H9 (cell line): Measurements from ENCODE around the gene RCAN1. TPM values are rescaled to one million over a fixed set of nuclear protein-coding genes. Genes with fewer than 3 reads are reported as not detected.

Experiments
- DNase-seq: peaks from one replicate; pipeline ENCODE4 v3.0.0-alpha.2; 2017
- H2AFZ ChIP-seq: one replicate; pipeline ENCODE4 v1.6.1; 2013; ENCODE audit warnings: mild to moderate bottlenecking, low read length, control low read depth, moderate library complexity
- H2AK5ac ChIP-seq: 2 replicates; pipeline ENCODE4 v1.6.1; 2013; ENCODE audit warnings: low read length, control low read depth, mixed read lengths; ENCODE audit not compliant: insufficient read length
- H2BK120ac ChIP-seq: one replicate; pipeline ENCODE4 v1.6.1; 2013; ENCODE audit warnings: low read depth, mild to moderate bottlenecking, low read length, control low read depth, inconsistent platforms; ENCODE audit not compliant: poor library complexity, severe bottlenecking
- H2BK12ac ChIP-seq: 2 replicates; pipeline ENCODE4 v1.6.1; 2013; ENCODE audit warnings: low read length, control low read depth, mixed read lengths, low read depth; ENCODE audit not compliant: insufficient read length
- H2BK15ac ChIP-seq: 2 replicates; pipeline ENCODE4 v1.6.1; 2013; ENCODE audit warnings: low read depth, low read length, control low read depth
- H2BK20ac ChIP-seq: one replicate; pipeline ENCODE4 v1.6.1; 2013; ENCODE audit warnings: low read depth, mild to moderate bottlenecking, low read length, control low read depth, inconsistent platforms; ENCODE audit not compliant: poor library complexity, severe bottlenecking
- H2BK5ac ChIP-seq: 2 replicates; pipeline ENCODE4 v1.6.1; 2013; ENCODE audit warnings: low read length, control low read depth, mixed read lengths; ENCODE audit not compliant: insufficient read length
- H3K14ac ChIP-seq: 2 replicates; pipeline ENCODE4 v1.6.1; 2013; ENCODE audit warnings: low read length, control low read depth; ENCODE audit not compliant: insufficient read depth
- H3K18ac ChIP-seq: 2 replicates; pipeline ENCODE4 v1.6.1; 2013; ENCODE audit warnings: low read depth, mild to moderate bottlenecking, mixed read lengths, low read length, control low read depth; ENCODE audit not compliant: insufficient read length
- H3K23ac ChIP-seq: 2 replicates; pipeline ENCODE4 v1.6.1; 2013; ENCODE audit warnings: low read length, control low read depth, mixed read lengths, low read depth; ENCODE audit not compliant: insufficient read length
- H3K23me2 ChIP-seq: 2 replicates; pipeline ENCODE4 v1.6.1; 2013; ENCODE audit warnings: low read depth, mild to moderate bottlenecking, mixed read lengths, low read length, control low read depth; ENCODE audit not compliant: insufficient read length, poor library complexity, severe bottlenecking
- H3K27ac ChIP-seq: 2 replicates; pipeline ENCODE4 v1.5.1; 2013; ENCODE audit warnings: low read length, control low read depth, mixed read lengths, low read depth; ENCODE audit not compliant: insufficient read length
- H3K27me3 ChIP-seq: 2 replicates; pipeline ENCODE4 v1.6.1; 2013; ENCODE audit warnings: low read length, control low read depth, inconsistent platforms; ENCODE audit not compliant: insufficient read depth
- H3K4ac ChIP-seq: 2 replicates; pipeline ENCODE4 v1.6.1; 2013; ENCODE audit warnings: low read depth, mild to moderate bottlenecking, control low read depth, inconsistent platforms, low read length, moderate library complexity
- H3K4me1 ChIP-seq: 2 replicates; pipeline ENCODE4 v1.6.1; 2013; ENCODE audit warnings: low read length, control low read depth, inconsistent platforms; ENCODE audit not compliant: insufficient read depth
- H3K4me2 ChIP-seq: 2 replicates; pipeline ENCODE4 v1.6.1; 2013; ENCODE audit warnings: low read length, control low read depth, mixed read lengths; ENCODE audit not compliant: insufficient read length, insufficient read depth
- H3K56ac ChIP-seq: 2 replicates; pipeline ENCODE4 v1.6.1; 2013; ENCODE audit warnings: low read depth, mild to moderate bottlenecking, mixed read lengths, low read length, control low read depth; ENCODE audit not compliant: insufficient read length
- H3K79me1 ChIP-seq: 2 replicates; pipeline ENCODE4 v1.6.1; 2013; ENCODE audit warnings: low read depth, mild to moderate bottlenecking, moderate library complexity, low read length, control low read depth, inconsistent platforms; ENCODE audit not compliant: insufficient read depth, poor library complexity, severe bottlenecking
- H3K79me2 ChIP-seq: 2 replicates; pipeline ENCODE4 v1.6.1; 2013; ENCODE audit warnings: low read length, control low read depth, inconsistent platforms; ENCODE audit not compliant: insufficient read depth
- H3K9ac ChIP-seq: 2 replicates; pipeline ENCODE4 v1.6.1; 2013; ENCODE audit warnings: low read length, control low read depth, mixed read lengths; ENCODE audit not compliant: insufficient read length; ENCODE audit errors: extremely low read depth
- H3K9me3 ChIP-seq: one replicate; pipeline ENCODE4 v1.6.1; 2013; ENCODE audit warnings: low read depth, low read length, inconsistent platforms; ENCODE audit not compliant: control insufficient read depth
- H3T11ph ChIP-seq: one replicate; pipeline ENCODE4 v1.6.1; 2013; ENCODE audit warnings: mild to moderate bottlenecking, low read length, control low read depth, inconsistent platforms
- H4K20me1 ChIP-seq: one replicate; pipeline ENCODE4 v1.6.1; 2013; ENCODE audit not compliant: control insufficient read depth, insufficient read length, insufficient read depth
- H4K5ac ChIP-seq: 2 replicates; pipeline ENCODE4 v1.6.1; 2013; ENCODE audit warnings: low read depth, mild to moderate bottlenecking, mixed read lengths, low read length, control low read depth; ENCODE audit not compliant: insufficient read length
- H4K8ac ChIP-seq: replicated peaks from 2 replicates; pipeline ENCODE4 v1.6.1; 2013; ENCODE audit warnings: low read length, control low read depth, mixed read lengths, low read depth; ENCODE audit not compliant: insufficient read length
- H4K91ac ChIP-seq: 2 replicates; pipeline ENCODE4 v1.6.1; 2013; ENCODE audit warnings: low read depth, mild to moderate bottlenecking, moderate library complexity, mixed read lengths, low read length, control low read depth; ENCODE audit not compliant: insufficient read length
- H3K27ac Mint-ChIP-seq, 3 experiments: 2 replicates in 2 of 3; 3 replicates in 1 of 3; pipeline ENCODE4 v1.8.0; 2020 to 2021; ENCODE audit warnings: mixed read lengths in 3 of 3, mild to moderate bottlenecking in 1 of 3, moderate library complexity in 1 of 3
- H3K27me3 Mint-ChIP-seq: 2 replicates; pipeline ENCODE4 v1.8.0; 2021; ENCODE audit warnings: low read depth, mild to moderate bottlenecking, moderate library complexity, mixed read lengths
- H3K36me3 Mint-ChIP-seq, 3 experiments: 2 replicates in 2 of 3; 3 replicates in 1 of 3; pipeline ENCODE4 v1.8.0; 2020 to 2021; ENCODE audit warnings: low read depth in 3 of 3, mixed read lengths in 3 of 3; ENCODE audit not compliant: insufficient read depth in 1 of 3
- H3K4me1 Mint-ChIP-seq, 2 experiments: 2 replicates each; pipeline ENCODE4 v1.8.0; 2020; ENCODE audit warnings: mixed read lengths in 2 of 2
- H3K4me3 Mint-ChIP-seq, 2 experiments: 2 replicates in 1 of 2; 3 replicates in 1 of 2; pipeline ENCODE4 v1.8.0; 2020 to 2021; ENCODE audit warnings: mild to moderate bottlenecking in 2 of 2, mixed read lengths in 2 of 2, moderate library complexity in 1 of 2
- H3K9me3 Mint-ChIP-seq, 2 experiments: 2 replicates in 1 of 2; 3 replicates in 1 of 2; pipeline ENCODE4 v1.8.0; 2020; ENCODE audit warnings: mild to moderate bottlenecking in 2 of 2, mixed read lengths in 2 of 2, moderate library complexity in 1 of 2
- WGBS: extraction: QIAGEN DNeasy Blood & Tissue Kit; methylation state at CpG from one replicate; pipeline ENCODE4 v1.1.7; 2013; ENCODE audit warnings: missing lambda C conversion rate, low lambda C conversion rate, mixed read lengths; ENCODE audit not compliant: insufficient read length; ENCODE audit errors: extremely low coverage; 5-methylcytosine and 5-hydroxymethylcytosine counted together
- total RNA-seq: library from RNA; stranded (reverse); gene quantifications from 2 replicates; pipeline ENCODE4 v1.2.1, GENCODE V29; 2021
- TF ChIP-seq, protein P1 (sequence below): fragments of 200-600 bp; sonication (generic); conservative IDR thresholded peaks from 3 replicates; pipeline ENCODE4 v1.8.0; 2021; ENCODE audit warnings: antibody characterized with exemption, mild to moderate bottlenecking

Gene RCAN1
- total RNA-seq, 1 experiment from 2014 or later = 7.0 TPM

DNA sequence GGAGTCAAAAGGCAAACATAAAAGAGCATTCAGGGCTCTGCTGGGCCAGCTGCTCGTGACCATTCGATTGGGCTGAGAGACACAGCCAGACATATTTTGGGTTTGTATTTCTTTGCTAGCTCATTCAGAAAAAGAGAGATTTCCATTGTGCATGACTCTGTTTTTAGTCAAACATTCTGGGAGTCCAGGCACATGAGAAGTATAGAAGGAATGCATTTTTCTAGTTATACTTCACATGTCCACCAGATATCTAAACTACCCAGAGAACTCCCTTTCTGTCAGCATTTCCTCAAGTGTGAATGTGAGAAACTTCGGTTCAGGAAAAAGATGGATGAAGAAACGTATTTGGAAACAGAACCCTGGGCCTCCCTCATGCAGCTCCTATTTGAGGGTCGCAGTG is 96.6 kb downstream of the RCAN1 start:
- Histone ChIP-seq H4K20me1 (no peaks in the 10 kb centered on the region), H2BK15ac (no peak overlapping the region)

More for the DNA sequence above, 96.6 kb downstream of the RCAN1 start:
- Histone ChIP-seq H2BK12ac (no peak overlapping the region), H3T11ph (no peak overlapping the region), H2AFZ (no peak overlapping the region), H2BK5ac (no peak overlapping the region), H3K4me1 (peaks cover under 1% of the 10 kb centered on the region), H3K23me2 (no peaks in the 10 kb centered on the region), H3K56ac (no peak overlapping the region), H3K27ac (no peak overlapping the region), H2BK120ac (no peak overlapping the region), H4K8ac (no peak overlapping the region), H3K14ac (no peak overlapping the region), H3K18ac (no peak overlapping the region), H4K5ac (no peak overlapping the region), H3K27me3 (no peaks in the 10 kb centered on the region), H3K4me2 (no peak overlapping the region), H2AK5ac (no peak overlapping the region), H4K91ac (no peak overlapping the region), H3K79me1 (no peaks in the 10 kb centered on the region), H2BK20ac (no peak overlapping the region), H3K9ac (no peak overlapping the region), H3K4ac (no peak overlapping the region), H3K79me2 (no peaks in the 10 kb centered on the region), H3K23ac (no peak overlapping the region), H3K9me3 (no peaks in the 10 kb centered on the region)
- Mint-ChIP-seq H3K9me3 (no peaks in the 10 kb centered on the region; a peak in 1 of 5 replicates), H3K36me3 (no peaks in the 10 kb centered on the region), H3K4me3 (no peak overlapping the region), H3K27ac (no peak overlapping the region), H3K4me1 (peaks cover 37 to 41% of the 10 kb centered on the region in 2 experiments), H3K27me3 (no peaks in the 10 kb centered on the region; the same call in 1 of the 2 replicates)
- TF ChIP-seq, protein P1, sequence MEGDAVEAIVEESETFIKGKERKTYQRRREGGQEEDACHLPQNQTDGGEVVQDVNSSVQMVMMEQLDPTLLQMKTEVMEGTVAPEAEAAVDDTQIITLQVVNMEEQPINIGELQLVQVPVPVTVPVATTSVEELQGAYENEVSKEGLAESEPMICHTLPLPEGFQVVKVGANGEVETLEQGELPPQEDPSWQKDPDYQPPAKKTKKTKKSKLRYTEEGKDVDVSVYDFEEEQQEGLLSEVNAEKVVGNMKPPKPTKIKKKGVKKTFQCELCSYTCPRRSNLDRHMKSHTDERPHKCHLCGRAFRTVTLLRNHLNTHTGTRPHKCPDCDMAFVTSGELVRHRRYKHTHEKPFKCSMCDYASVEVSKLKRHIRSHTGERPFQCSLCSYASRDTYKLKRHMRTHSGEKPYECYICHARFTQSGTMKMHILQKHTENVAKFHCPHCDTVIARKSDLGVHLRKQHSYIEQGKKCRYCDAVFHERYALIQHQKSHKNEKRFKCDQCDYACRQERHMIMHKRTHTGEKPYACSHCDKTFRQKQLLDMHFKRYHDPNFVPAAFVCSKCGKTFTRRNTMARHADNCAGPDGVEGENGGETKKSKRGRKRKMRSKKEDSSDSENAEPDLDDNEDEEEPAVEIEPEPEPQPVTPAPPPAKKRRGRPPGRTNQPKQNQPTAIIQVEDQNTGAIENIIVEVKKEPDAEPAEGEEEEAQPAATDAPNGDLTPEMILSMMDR = no peak
- no peak for DNase-seq
- no CpG with 5 or more reads among the region's 5 CpGs for WGBS
